ENCODE results near the gene CNTNAP2.

GRCh38 chr7:148442933-148443332 lies 2326.3 kb downstream of the CNTNAP2 start:
- no peak for TF ChIP-seq CTCF (IDR thresholded peaks at IDR 0.05)
- TF ChIP-seq POLR2A (IDR thresholded peaks at IDR 0.05), result no peak
- no peak for TF ChIP-seq POLR2AphosphoS5 (IDR thresholded peaks at IDR 0.05)
- no peak for TF ChIP-seq EP300 (IDR thresholded peaks at IDR 0.05)

All from suprapubic skin (tissue), 4 donors.